HG03060 (cell line): ENCODE measurements around the gene IL21R.
"Not testable (repeated sequence)": the region's sequence is repeated elsewhere in the genome, so short reads cannot be mapped to it uniquely, and the experiment has no call there.

ENCODE experiments used
- ATAC-seq: cut with Tn5 transposase; IDR thresholded peaks from one replicate; pipeline ENCODE4 v1.9.1; 2021; ENCODE audit warnings: low read depth, moderate number of reproducible peaks; ENCODE audit not compliant: unreplicated experiment

IL21R gene

GRCh38 chr16:27424772-27425498, 23.0 kb downstream of the IL21R start:
- ATAC-seq, result no peak

GRCh38 chr16:27425961-27426360, 24.0 kb downstream of the IL21R start:
- no peak for ATAC-seq

DNA sequence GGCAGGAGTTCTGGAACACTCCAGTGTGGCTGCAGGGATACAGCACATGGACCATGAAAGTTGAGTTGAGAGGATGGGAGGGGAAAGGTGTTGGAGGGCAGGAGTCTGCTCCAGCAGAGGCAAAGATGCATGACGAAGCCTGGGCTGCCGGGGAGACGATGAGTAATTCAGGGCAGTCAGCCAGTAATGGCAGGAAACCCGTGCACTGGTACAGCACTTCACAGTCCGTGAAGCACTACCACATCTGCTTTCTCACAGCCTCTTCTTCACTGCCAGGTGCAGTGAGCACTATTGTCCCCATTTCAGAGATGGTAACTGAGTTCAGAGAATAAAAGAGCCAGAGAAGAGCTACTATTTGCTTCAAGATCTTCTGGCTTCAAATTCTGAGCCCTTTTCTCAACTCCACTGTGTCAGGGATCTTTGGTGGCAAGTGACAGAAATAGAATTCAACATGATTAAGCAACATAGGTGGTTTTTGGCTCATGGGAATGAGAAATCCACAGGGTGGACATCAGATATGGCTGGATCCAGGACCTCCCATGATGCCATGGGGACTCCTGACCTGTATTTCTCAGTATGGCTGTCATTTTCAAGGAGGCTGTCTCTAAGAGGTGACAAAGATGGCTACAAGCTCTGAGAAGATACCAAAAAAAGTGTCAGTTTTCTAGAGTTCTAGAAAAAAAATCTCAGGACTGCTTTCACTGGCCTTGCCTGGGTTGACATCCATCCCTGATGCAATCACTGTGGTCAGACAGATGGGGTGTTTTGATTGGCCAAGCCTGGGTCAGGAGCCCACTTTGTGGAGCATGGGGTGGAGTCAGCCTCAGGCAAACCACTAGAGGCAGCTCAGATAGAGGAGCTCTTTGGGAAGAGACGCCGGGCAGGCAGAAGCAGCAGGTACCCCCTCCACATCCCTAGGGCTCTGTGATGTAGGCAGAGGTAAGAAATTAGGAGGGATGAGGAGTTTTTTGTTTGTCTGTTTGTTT, 24.7 kb downstream of the IL21R start:
- peak; percentile 64 for ATAC-seq

DNA sequence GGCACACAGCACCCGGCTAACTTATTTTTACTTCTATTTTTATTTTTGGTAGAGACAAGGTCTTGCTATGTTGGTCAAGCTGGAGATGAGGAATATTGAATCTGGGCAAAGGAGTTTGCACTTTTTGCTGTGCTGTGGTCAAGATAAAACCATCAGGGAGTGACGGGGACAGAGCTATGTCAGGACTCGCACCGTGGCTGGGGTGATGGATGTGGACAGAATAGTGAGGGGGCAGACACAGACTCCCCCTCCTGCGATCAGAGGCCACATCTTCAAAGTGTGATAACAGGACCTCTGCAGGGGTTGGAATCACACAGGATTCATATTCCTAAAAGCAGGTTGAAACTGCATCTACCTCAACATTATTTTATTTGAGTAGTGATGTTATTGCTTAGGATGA, 25.6 kb downstream of the IL21R start:
- no peak for ATAC-seq

DNA sequence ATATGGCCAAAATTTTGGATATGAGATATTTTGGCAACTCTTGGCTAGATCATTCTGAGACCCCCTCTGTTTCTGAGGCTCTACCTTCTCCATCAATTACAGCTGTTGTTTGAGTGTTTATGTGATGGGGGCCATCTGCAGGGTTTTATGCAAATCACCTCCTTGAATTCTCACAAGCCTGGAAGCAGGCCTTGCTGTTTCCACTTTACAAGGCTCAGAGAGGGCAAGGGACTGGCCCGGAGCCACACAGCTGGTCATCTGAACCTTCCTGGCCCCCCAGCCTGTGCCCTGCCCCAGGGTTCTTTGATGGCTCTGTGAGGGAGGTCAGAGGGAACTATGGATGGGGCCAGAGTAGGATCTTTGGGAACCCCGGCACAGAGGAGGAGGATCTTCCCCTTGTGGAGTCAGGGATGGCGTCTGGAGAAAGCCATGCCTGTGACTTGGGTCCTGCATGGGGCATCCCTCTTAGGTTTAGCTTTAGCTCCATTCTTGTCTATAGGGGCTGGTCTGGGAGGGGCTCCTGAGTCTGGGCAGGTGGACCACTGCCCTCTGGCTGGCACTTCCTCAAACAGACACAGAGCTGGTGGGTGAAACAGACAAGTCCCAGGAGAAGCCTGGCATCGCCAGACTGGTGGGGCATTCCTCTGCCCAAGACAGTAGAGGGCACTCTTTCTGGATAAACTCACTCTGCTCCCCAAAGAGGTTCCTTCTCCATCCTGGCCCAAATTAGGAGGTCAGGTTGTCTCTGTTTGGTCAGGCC, 26.2 kb downstream of the IL21R start:
- no peak for ATAC-seq

- ATAC-seq, result no peak
These were observed 27.4 kb downstream of the IL21R start for GRCh38 chr16:27429330-27429871.

DNA sequence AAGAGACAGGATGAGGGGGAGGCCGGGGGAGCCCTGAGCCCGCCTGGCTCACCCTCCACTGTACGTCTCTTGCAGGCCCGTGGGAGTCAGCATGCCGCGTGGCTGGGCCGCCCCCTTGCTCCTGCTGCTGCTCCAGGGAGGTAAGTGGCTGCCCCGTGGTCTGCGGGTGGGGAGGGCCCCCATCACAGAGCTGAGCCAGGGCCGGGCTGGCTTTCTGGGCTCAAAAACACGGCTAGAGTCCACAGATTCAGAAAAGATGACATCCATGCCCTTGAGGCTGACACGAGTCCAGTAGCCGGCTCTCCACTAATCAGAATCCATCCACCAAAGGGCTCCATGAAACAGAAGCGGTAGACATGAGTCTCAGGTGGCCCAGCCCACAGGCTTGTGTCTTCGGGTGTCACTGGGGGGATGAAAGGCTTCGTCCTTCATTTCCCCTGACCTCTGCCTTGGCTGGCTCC, 28.0 kb downstream of the IL21R start:
- no peak for ATAC-seq

DNA sequence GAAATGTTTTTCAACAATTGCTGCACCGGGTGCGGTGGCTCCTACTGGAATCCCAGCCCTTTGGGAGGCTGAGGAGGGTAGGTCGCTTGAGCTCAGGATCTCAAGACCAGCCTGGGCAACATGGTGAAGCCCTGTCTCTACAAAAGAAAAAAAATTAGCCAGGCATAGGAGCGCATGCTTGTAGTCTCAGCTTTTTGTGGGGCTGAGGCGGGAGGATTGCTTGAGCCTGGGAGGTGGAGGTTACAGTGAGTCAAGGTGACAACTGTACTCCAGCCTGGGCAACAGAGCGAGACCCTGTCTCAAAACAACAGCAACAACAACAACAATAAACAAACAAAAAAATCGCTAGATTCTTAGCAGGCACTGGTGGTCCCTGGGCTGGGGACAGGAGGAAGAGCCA, 28.5 kb downstream of the IL21R start:
- no peak for ATAC-seq

GRCh38 chr16:27430923-27431484, 29.0 kb downstream of the IL21R start:
- ATAC-seq, result no peak

- ATAC-seq, result no peak
These were observed 30.0 kb downstream of the IL21R start for GRCh38 chr16:27431773-27432532.

DNA sequence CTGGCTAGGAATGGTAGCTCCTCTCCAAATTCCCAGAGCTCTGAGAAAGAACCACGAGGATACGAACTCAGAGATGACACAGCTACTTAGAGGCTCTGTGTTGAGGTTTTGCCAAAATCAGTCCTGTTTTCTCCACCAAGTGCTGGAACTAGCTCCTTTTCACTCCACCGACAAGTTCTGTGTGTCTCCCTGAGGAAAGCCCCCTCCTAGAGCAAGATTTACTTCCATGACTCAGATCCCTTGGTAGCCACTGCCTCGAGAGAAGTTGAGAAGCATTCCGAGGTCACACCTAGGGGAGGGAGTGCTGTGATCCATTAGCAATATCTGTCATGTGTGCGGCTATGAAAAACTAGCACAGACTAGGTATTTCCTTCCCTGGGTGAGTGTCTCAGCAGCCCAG, 30.6 kb downstream of the IL21R start:
- no peak for ATAC-seq

DNA sequence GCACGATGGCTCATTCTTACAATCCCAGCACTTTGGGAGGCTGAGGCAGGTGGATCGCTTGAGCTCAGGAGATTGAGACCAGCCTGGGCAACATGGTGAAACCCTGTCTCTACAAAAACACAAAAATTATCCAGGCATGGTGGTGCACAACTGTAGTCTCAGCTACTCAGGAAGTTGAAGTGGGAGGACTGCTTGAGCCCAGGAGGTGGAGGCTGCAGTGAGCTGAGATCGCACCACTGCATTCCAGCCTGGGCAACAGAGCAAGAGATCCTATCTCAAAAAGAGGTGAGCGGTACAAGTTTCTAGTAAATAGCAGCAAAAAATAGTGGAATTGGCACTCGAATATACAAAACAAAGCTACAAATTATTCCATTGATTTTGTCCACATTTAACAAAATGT, 31.2 kb downstream of the IL21R start:
- not testable (repeated sequence) for ATAC-seq

DNA sequence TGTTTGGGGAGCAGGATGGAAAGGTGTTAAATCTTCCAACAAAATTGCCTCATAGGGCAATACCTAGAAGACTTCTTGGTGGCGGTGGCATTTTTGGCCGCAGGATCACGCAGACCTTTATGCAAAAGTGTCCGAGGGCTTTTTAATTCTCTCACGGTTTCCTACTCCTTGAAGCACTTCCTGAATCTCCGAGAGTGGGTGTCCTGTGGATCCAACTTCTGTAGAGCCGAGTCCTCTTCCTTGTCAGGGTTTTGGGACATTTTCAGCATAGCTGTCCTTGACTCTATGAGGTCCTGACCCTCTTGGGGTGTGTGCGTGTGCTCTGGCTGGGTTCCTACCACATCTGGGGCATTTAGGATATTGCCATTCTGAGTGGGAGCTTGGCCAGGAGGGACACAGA, 31.7 kb downstream of the IL21R start:
- no peak for ATAC-seq

DNA sequence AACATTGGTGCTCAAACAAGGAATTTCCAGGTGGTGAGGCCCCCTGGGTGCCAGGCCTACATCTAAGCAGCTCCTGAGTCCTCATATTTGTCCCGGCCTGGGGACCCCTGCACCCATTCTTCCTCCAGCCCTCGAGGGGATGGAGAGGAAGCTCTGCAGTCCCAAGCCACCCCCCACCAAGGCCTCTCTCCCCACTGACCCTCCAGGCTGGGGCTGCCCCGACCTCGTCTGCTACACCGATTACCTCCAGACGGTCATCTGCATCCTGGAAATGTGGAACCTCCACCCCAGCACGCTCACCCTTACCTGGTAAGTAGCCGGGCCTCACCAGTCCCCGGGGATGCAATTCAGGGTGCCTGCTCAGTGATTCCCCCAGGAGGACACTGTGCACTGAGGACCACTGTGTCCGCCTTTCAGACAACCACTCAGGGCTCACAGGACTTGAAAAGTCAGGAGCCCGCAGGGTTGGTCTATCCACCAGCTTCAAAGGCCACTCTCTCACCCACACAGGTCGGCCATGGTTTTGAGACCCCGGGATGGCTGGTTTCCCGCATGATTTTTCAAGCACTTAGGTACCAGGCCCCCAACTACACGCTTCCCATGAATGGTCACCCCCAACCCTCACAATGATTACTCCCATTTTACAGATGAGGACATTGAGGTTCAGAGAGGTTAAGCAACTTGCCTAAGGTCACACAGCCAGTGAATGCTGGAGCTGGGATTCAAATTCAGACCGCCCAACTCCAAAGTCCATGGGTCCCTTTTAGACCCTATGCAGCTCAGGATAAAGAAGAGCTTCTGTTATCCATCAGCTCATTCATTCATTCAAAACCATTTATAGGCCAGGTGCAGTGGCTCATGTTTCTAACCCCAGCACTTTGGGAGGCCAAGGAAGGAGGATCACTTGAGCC, 32.4 kb downstream of the IL21R start:
- ATAC-seq, result no peak

DNA sequence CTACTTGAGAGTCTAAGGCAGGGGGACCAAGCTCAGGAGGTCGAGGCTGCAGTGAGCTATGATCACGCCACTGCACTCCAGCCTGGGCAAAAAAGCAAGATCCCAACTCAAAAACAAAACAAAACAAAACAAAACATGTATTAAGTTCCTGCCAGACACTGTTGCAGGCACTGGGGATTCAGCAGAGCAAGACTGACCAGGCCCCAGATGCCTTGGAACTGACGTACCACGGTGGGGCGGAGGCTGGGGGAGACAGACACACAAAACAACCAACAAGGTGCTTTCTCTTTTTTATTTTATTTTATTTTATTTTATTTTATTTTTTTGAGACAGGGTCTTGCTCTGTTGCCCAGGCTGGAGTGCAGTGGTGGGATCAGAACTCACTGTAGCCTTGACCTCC, 33.2 kb downstream of the IL21R start:
- not testable (repeated sequence) for ATAC-seq

DNA sequence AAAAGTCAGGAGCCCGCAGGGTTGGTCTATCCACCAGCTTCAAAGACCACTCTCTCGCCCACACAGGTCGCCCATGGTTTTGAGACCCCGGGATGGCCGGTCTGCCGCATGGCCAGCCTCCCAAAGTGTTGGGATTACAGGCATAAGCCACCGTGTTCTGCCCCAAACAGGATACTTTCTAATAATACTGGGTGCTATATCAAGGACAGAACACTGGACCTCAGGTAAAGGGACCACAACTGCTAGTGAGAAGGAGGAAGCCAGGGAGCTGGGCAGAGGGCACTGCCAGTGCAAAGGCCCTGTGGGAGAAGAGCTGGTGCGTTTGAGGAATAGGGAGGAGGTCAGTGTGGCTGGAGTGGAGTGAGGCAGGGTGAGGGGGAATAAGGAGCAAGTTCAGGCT, 34.1 kb downstream of the IL21R start:
- no peak for ATAC-seq

DNA sequence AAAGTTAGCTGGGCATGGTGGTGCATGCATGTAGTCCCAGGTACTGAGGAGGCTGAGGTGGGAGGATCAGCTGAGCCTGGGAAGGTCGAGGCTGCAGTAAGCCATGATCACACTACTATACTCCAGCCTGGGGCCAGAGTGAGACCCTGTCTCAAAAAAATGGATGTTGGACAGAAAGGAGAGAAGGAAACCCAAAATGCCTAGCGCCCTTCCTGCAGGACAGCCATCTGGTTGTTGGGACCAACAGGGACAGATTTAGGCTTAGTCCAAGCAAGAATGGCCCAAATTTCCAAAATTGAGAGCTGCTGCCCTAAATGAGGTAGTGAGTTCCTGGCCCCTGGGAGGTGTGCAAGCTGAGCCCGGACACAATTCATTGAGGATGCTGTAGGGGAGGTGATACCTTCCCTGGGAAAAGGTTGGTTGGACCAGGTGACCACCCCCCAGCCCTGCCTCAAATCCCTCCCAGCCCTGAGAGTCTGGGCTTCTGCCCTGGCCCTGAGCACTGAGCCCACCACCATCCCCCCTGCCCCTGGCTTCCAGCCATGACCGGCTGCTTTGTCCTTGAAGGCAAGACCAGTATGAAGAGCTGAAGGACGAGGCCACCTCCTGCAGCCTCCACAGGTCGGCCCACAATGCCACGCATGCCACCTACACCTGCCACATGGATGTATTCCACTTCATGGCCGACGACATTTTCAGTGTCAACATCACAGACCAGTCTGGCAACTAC, 35.1 kb downstream of the IL21R start:
- no peak for ATAC-seq

GRCh38 chr16:27437946-27438345, 36.0 kb downstream of the IL21R start:
- ATAC-seq, result no peak
